HG03575 (cell line): ENCODE measurements around the gene TBC1D10A.

ENCODE experiments used
- ATAC-seq: cut with Tn5 transposase; IDR thresholded peaks from one replicate; pipeline ENCODE4 v1.9.1; 2021; ENCODE audit not compliant: unreplicated experiment, insufficient number of reproducible peaks, low FRiP score; ENCODE audit errors: extremely low read depth

TBC1D10A gene

DNA sequence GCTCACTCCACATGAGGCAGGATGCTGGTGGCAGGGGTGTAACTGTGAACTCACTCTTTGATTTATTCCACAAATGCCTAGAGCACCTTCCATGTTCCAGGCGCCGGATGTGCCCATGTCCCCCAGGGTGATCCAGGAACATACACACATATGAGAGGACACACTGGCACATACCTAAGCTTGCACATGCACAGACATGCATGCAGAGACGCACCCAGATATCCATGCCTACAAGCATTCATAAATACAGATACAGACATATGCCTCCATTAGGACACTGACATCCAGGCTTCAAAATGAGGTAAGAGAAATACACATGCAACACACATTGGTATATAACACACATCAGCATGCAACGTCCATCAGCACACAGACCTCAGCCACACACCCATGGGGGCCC, 64.6 kb downstream of the TBC1D10A start:
- no peak for ATAC-seq

DNA sequence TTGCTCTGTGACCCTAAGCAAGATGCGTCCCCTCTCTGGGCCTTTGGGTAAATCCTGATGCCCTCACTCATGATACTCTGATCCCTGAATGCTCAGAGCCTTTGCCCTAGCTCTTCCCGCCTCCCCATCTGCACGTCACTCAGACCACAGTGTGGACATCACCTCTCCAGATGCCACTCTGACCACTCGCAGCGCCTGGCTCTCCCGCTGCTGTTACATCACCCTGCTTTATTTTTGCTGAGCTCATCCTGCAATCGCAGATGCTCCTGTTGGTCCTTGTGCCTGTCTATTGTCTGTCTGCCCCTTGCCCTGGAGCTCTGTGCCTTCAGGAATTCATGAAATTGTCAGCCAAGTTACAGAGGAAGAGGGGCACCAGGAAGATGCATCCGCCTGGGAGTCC, 65.6 kb downstream of the TBC1D10A start:
- no peak for ATAC-seq

DNA sequence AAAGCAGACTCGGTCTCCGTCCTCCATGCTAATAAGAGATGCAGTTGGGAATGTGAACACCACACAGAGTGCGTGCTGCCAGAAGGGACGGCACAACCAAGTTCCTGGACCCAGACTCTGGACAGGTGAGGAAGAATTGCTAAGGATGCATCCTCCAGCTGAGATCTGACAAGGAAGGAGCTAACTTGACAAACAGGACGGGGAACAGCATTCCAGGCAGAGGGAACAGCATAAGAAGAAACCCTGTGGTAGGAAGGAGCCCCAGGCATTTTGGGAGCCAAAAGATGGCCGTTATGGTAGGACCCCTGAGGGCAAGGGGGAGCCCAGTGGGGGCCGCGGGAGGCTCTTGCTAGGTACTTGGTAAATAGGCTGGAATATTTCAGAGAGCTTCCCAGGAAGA, 66.1 kb downstream of the TBC1D10A start:
- ATAC-seq, result no peak

DNA sequence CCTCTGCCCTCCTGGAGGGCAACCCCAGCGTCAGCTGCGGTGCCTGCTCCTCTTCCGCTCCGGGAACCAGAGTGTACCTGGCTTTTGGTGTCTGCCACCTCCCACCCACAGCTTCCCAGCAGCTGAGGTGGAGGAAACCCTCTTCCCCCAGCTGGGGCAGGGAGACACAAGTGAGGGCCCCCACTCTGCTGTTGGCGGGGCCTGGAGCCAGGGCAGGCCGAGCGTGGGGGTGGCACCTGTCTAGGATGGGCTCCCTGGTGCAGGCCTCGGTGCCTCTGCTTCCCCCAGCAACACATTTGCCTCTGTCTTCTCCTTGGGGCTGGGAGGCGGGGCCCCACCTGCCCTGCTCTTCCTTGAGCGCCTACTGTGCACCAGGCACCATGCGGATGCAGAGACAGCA, 66.5 kb downstream of the TBC1D10A start:
- no peak for ATAC-seq

DNA sequence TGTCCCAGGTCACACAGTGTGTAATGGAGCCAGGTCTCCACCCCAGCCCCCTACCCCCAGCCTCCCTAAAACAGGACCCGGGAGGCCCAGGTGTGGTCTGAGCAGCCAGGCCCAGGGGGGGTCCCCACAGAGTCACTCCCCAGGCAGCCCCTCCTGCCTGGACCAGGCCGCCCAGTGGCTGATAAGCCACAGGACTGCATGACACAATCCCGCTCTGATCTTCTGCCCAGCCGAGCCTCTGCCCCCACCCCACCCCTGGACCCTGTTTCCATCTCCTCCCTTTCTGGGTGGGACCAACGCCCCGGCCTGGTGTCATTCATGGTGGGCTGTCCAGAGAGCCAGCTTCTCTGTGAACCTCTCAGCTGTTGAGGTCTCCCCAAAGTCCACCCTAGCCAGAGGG, 72.4 kb downstream of the TBC1D10A start:
- no peak for ATAC-seq

DNA sequence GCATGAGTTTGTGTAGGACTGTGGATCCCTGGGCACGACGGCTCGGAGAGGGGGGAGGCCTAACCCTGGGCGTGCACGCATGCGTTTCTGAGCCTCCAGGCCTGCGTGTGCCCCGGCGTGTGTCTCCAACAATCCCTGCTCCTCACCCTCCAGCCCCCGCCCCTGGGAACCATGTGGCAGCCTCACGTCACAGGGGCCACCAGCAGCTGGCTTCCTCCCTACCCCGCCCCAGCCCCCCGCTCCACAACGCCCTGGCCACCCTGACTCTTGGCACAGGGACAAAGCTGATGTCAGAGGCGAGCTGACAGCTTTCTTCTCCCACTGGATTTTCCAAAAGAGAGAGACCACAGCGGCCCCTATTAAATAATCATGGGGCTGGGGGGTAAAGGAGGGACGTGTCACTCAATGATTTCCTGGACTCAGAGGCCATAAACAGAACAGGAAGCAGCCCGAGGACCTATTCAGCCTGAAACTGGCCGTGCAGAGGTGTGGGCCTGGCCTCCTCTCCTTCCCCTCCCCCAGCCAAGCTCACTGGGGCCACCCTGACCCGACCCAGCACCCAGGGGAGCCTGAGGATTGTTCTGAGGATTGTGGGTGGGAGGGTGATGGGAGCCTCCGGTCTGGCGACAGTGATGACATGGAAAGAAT, 73.4 kb downstream of the TBC1D10A start:
- no peak for ATAC-seq

DNA sequence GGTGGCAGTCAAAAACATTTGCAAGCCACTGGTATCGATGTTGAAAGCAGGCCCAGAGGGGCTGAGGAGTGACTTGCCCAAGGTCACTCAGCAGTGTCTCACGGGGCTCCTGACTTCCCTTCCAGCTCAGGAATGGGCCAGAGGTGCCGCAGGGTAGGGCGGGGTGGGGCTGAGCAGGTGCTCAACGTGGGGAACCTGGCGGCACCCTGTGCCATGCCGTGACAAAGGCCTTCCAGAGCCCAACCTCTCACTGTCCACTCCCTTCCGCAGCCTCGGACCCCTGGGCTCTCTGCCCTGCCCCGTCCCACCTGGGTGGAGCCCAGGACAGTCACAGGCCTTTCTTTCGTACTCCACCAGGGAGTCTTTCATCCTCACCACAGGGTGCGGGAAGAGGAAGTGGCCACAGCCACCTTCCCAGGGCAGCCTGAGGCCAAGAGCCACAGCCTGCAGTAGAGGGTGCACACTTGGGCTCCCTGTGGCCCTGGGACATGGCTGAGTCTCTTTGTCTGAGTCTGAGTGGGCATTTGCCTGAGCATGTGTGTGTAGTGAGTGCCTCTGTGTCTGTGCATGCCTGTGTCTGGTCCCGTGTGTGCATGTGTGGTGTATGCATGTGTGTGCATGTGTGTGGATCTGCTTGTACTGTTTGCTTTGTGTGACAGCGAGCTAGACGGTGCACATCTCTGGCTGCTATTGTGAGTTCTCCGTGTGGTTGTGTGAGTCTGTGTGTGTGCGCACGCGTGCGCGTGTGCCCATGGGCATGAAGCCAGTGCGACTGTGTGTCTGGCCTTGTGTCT, 74.1 kb downstream of the TBC1D10A start:
- ATAC-seq, result no peak

DNA sequence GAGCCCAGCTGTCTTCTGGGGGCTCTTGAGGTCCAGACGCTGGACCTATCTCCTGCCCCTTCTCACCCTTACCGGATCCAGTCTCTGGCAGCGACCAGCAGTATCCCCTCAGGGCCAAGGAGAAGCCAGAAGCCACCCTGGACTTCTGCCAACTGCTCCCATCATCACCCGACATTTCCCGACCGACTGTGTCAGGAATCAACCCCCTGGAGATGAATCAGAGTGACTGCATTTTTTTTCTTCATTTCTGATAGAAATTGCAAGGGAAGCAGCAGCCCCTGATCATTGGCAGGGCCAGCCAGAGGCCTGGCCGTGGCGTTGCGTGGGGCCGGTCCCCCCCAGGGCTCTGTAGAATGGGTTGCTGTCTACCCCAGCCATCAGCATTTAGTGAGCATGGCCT, 75.0 kb downstream of the TBC1D10A start:
- no peak for ATAC-seq

DNA sequence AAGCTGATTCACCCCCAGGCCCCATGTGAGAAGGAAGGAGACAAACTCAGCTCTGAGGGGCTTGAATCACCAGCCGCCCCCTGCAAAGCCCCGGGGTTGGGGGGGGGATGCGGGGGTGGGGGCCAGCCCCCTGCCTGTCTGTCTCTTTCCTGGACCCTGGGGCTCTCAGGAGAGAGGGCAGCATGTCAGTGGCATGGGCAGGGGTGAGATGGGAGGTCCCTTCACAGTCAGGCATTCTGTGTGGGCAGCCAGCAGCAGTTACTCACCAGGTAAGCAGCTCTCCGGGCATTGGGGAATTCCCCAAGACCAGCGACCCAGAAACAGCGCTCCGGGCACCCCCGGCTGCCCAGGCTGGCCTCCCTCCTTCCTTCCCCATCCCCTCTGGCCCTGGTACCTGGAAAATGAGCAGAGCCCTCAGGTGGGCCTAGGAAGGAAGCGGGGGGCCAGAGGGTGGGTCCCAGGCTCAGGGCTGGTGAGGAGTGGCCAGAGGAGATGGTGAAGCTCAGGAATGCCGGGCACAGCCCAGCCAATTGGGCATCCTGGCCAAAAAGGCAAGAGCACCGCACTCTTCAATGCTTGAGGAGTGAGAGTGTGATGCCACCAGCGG, 76.0 kb downstream of the TBC1D10A start:
- ATAC-seq, result no peak

DNA sequence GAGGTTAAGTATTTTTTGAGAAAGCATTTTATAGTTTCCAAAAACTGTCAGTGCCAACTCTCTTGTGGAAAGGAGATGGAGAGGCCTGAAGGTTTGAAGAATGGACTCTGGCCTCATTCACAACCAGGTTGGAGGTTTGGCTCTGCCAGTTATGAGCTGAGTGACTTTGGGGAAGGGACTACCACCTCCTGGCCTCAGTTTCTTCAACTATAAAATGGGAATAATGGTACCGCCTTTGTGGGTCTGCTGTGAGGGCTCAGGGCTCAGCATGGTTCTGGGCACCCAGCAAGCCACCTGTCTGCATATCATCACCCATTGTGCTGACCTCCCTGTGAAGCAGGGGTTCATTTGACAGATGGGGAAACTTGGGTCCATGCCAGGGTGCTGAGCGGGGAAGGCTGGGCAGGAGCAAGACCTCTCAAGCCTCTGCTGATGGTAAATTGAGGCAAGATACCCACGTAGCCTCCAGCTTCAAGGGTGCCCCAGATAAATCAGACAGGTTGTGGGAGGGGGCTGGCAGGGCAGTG, 76.6 kb downstream of the TBC1D10A start:
- no peak for ATAC-seq

DNA sequence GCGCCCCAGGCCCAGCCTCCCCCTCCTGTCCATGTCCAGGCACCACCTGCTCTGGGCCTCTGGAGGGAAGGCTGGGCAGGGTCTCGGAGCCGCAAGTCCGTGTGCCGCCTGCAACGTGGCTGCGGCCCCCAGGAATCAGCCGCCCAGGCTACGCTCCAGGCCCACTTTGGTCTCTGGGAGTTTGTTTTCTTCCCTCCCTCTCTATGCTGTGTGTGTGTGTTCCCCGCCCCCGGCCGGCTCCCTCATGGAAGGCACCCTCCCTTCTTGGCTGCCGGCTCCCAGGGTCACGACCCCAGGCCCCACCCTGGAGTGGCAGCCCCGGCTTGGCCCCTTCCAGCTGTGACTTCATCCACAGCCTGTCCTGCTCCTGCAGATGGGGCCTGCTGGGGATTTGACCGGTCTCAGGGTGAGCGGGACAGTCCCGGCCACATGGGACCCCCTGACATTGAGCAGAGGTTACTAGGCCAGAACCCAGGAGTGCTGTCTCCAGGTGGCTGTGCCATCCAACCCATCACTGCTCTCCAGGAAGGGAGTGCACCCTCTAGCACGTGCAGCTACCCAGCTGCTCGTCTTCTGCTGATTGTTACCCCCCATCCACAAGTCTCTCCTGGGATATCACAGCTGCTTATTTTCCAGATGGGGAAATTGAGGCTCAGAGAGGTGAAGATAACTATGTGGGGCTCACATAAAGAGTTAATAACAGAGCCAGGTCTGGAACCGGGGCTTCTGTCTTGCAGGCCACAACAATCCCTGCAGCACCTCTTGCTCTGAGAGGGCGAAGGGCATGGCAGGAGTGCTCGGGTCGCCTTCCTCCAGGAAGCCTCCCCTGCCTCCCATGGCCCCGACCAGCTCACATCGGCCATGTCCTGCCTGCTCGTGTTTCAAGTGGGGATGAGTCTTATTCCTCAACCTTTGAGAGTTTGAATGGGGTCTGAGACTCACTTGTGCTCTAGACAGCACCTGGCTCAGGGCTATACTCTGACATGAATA, 77.4 kb downstream of the TBC1D10A start:
- ATAC-seq, result no peak

DNA sequence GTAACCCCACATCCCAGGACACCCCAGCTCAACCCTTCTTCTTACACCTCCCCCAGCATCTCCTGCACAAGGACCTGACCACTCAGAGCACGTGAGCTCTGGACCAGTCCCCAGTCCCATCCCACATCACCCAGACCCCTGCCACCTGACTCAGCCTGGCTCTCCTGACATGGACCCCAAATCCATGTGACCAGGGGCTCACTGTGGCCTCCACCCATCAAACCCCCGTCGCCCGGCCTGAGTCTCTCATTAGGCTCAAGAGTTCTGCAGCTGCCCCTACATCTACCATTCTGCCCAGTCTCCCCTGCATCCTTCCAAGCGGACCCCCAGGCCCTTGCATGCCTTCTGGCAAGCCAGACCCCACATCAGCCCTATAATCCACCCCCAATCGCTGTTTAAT, 78.3 kb downstream of the TBC1D10A start:
- no peak for ATAC-seq

DNA sequence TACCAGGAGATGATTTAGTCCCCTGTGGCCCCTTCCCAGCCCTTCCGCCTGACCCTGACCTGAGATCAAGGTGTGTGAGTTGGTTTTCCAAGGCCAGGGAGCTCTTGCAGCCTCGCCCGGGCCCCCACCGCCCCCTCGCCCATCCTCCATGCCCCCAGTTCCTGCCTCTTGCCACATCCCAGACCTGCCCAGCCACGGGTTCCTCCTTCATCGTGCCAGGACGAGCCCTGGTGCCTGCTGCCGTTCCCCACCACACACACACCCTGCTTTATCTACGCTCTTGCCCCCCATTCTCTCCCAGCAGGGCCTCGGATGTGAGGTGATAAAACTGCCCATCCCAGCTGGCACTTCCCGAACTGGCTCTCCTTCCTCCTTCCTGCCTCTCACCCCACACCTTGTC, 78.8 kb downstream of the TBC1D10A start:
- ATAC-seq, result no peak

DNA sequence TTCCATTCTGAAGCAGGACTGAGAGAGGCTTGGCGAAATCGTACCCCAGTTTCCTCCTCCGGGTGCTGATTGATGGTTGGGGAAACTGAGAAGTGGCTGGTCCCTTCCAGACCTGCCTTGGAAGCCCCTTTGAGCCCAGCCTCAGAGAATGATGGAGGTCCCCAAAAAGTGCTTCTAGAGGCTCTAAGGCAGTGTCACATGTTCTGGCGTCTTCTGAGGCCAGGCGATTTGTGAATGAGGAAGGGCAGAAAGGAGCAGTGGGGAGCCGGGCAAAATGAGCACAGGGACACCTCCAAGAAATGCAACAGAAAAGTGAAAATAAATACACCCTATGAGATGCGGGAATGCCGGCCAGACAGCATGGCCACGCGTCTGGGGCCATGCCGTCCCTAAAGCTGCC, 79.2 kb downstream of the TBC1D10A start:
- ATAC-seq, result no peak

DNA sequence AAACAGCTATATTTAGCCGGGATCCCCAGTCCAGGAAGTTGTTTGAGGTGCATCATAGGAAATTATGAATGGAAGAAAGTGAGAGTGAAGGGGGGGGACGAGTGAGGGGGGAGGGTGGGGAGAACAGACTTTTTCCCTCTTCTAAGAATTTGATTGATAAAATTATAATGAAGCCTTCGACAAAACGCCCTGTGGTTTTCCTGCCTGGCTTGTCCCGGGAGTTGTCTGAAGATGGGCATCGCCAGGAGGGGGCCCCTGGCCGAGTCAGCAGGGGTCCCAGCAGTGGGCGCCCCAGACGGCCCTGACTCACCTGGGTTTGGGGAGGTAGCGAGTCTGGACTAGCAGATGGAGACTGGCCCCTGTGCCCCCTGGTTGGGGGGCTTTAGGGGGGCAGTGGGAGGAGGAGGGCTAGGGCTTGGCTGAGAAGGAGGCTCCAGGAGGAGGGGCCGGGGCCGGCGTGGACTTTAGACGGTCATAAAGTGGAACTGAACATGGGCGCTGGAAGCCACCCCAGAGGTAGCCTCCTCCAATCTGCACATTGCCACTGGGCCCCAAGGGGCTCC, 79.8 kb downstream of the TBC1D10A start:
- no peak for ATAC-seq

DNA sequence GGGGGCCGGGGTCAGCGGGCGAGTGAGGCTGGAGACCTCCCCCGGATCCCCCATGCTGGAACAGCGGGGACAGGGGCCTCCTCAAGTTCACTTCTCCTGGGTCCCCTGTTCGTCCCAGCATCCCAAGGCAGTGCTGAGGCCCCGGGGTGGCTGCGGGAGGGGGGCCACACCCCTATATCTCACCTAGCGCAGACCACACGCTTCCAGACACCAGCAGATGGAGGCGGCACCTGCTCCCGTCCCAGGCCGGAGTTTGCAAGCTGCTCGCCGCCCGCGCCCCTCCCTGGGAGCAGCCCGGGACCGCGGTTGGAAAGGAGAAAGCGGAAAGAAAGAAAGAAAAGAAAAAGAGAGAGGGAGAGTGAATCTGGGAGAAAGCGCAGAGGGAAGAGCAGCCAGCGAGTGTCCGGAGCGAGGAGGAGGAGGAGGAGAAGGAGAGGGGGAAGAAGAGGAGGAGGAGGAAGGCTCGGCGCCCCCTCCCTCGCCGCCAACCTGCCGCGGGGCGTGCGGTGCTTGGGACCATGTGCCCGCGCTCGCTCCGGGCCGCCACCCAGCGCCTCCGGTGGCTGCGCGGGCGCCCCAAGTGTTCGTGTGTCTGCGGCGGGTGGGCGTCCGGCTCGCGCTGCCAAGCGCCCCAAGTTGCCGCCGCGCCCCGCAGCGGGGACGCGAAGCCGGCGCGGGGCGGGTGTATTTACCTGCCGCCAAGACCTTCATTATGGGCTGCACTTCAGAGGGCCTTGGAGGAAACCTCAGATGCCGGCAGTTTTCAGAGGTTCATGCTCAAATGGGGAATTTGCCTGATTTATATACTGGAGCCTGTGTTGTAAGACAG, 80.5 kb downstream of the TBC1D10A start, which contains the start of gene LIF:
Gene LIF, minus strand, starts transcription at position 775 of the 829 bp plus-strand sequence. Its CDS starts 64 bp downstream, at position 711.
- ATAC-seq, result no peak

DNA sequence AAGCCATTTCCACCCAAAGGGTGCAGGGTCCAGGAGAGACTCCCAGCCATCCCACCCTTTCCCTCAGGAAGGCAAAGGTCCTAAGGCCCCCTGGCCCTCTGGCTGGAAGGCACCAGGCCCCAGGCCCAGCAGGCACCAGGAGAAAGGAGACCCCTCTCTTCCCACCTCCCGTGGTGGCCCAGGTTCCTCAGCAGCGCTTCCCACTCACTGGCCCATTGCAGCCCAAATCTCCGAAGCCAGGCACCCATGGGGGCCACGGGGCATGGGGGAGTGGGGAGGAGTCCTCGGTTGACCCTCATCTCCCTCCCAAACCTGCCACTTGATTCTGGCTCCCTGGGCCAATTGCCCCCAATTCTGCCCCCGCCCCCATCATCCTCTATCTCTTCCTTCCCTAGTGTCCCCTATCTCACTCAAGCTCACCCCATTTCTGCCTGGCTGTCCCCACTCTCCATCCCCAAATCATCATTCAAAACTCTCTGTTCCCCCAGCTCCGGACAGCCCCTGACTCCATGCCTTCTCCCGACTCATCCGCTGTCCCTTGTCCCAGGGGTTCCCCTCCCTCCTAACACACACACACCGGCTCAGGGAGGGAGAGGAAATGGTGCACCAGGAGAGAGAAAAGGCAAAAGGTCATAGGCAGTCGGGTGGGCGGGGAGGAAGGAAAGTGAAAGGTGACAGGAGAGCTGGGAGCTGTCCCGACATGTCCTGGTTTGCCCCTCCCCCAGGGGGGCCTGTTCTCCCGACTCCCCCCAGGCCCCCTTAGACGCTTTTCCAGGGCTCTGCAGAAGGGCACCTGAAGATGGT, 81.4 kb downstream of the TBC1D10A start:
- no peak for ATAC-seq
